ENCODE measurements around the gene CAMK1. TPM values are rescaled to one million over a fixed set of nuclear protein-coding genes. Genes with fewer than 3 reads are reported as not detected.

The CAMK1 gene
- total and polyA plus RNA-seq, 9 of the 15 experiments (the other 6 are each of a cell fraction or from before 2014, with no cell fraction given), result 0.23 to 10.7 (median 6.0) TPM

- TF ChIP-seq REST (IDR thresholded peaks at IDR 0.05; ENCODE audit: borderline replicate concordance) (peak; percentile 37; the same call in 1 of the 2 replicates), REST (CRISPR knock-in tag; IDR thresholded peaks at IDR 0.05; ENCODE audit: low read depth) (no peak), ZBTB17 (CRISPR knock-in tag; IDR thresholded peaks at IDR 0.05) (peak; percentile 9; the same call in 1 of the 2 replicates), TAF9B (IDR thresholded peaks at IDR 0.05; ENCODE audit: partially characterized antibody) (peak; percentile 56), ZBTB9 (CRISPR knock-in tag; IDR thresholded peaks at IDR 0.05) (no peak), NR1H2 (CRISPR knock-in tag; IDR thresholded peaks at IDR 0.05) (no peak), ZNF75A (CRISPR knock-in tag; IDR thresholded peaks at IDR 0.05) (no peak), ID3 (CRISPR knock-in tag; IDR thresholded peaks at IDR 0.05) (no peak), ID3 (tag; IDR thresholded peaks at IDR 0.05) (no peak), GABPA (tag; conservative IDR thresholded peaks at IDR 0.05; ENCODE audit: low read depth) (peak; percentile 96), ZNF212 (CRISPR knock-in tag; IDR thresholded peaks at IDR 0.05) (0 out of 2 replicates have a peak, but pooled peaks have one; percentile 9), ZNF561 (CRISPR knock-in tag; conservative IDR thresholded peaks at IDR 0.05) (no peak), TBL1XR1 (IDR thresholded peaks at IDR 0.05; ENCODE audit: low read length in 2 of 2) (no peak), TCFL5 (CRISPR knock-in tag; conservative IDR thresholded peaks at IDR 0.05) (no peak), KLF16 (IDR thresholded peaks at IDR 0.05) (no peak), ZNF449 (CRISPR knock-in tag; IDR thresholded peaks at IDR 0.05) (no peak), CREM (IDR thresholded peaks at IDR 0.05; ENCODE audit: low read depth) (peak; percentile 65)
Measured at GRCh38 chr3:9749645-9750555, 19.8 kb downstream of the CAMK1 start, which contains the start of gene OGG1 (continued).
